Transverse colon (tissue), 4 donors: ENCODE measurements around the gene MYD88. TPM values are rescaled to one million over a fixed set of nuclear protein-coding genes. Genes with fewer than 3 reads are reported as not detected.
A peak's percentile ranks its signal among the peaks of the same experiment; 100 is the strongest.

Source experiments
- DNase-seq: peaks from one replicate; pipeline ENCODE4 v3.0.0-alpha.2; 2019
- H3K27ac ChIP-seq, 4 donors: fragments of 200-600 bp; sonication (generic); 2 replicates each; pipeline ENCODE4 v1.5.1; 2016 to 2018; ENCODE audit warnings: inconsistent platforms in 4 of 4
- H3K27me3 ChIP-seq: fragments of 200-600 bp; sonication (generic); 2 replicates; pipeline ENCODE4 v1.5.1; 2017; ENCODE audit warnings: inconsistent platforms
- H3K36me3 ChIP-seq, 4 donors: fragments of 200-600 bp; sonication (generic); 2 replicates each; pipeline ENCODE4 v1.5.1; 2017 to 2019; ENCODE audit warnings: inconsistent platforms in 4 of 4
- H3K4me1 ChIP-seq, 4 donors: fragments of 200-600 bp; sonication (generic); 2 replicates each; pipeline ENCODE4 v1.5.1; 2017 to 2020; ENCODE audit warnings: inconsistent platforms in 4 of 4
- H3K4me3 ChIP-seq, 4 donors: fragments of 200-600 bp; sonication (generic); 1 replicate in 1 of 4; 2 replicates in 3 of 4; pipeline versions ENCODE4 v1.5.1 to v1.6.1; 2017 to 2019; ENCODE audit warnings: inconsistent platforms in 4 of 4
- H3K9me3 ChIP-seq, 2 donors: fragments of 200-600 bp; sonication (generic); 2 replicates each; pipeline ENCODE4 v1.5.1; 2017 to 2019; ENCODE audit warnings: inconsistent platforms in 2 of 2
- CTCF ChIP-seq, 5 experiments: fragments of 200-600 bp in 3 of 5; fragments of 450-650 bp in 2 of 5; sonication (generic) in 3 of 5; IDR thresholded peaks; 1 replicate in 2 of 5; 2 replicates in 3 of 5; pipeline ENCODE4 v1.5.1; 2016 to 2017; ENCODE audit warnings: antibody characterized with exemption in 5 of 5, inconsistent platforms in 3 of 5, mild to moderate bottlenecking in 2 of 5, moderate library complexity in 1 of 5
- EP300 ChIP-seq: sonication (generic); formaldehyde crosslinking; IDR thresholded peaks from one replicate; pipeline ENCODE4 v1.6.1; 2017; ENCODE audit warnings: antibody characterized with exemption, low read depth
- POLR2A ChIP-seq: fragments of 450-650 bp; IDR thresholded peaks from one replicate; pipeline ENCODE4 v1.6.1; 2016; ENCODE audit warnings: antibody characterized with exemption, mild to moderate bottlenecking, moderate library complexity
- POLR2AphosphoS5 ChIP-seq, 3 donors: sonication (generic); formaldehyde crosslinking; IDR thresholded peaks; one replicate each; pipeline ENCODE4 v1.6.1; 2016; ENCODE audit warnings: antibody characterized with exemption in 3 of 3
- WGBS, 2 donors: methylation state at CpG; one replicate each; pipeline ENCODE4 v1.1.5; 2018; ENCODE audit warnings: low coverage in 1 of 2; 5-methylcytosine and 5-hydroxymethylcytosine counted together
- in situ Hi-C, 4 donors: fragments of 200-750 bp; cut with MboI; loops; one replicate each; pipeline versions ENCODE4 v1.15.0 to v1.15.1; 2017; ENCODE audit warnings: low sequenced_read_pairs in 3 of 4, low pct_ligation_motif_present in 1 of 4, low pct_unique_long_range_greater_than_20kb in 1 of 4
- intact Hi-C: fragments of 100-400 bp; cut with DNase I; formaldehyde crosslinking; loops from one replicate; pipeline ENCODE4 v1.15.1; 2023; ENCODE audit warnings: low total_unique reads
- total RNA-seq, 4 donors: library from RNA; depleted of rRNA; stranded (reverse); fragments of >200 nt; gene quantifications; one replicate each; pipeline ENCODE4 v1.1.0, GENCODE V29; 2016

MYD88 gene
- total RNA-seq, 4 donors from 2014 or later: 49.0 to 82.2 (median 76.5) TPM

- 44 to 89% methylated on average over 3 of the region's 3 CpGs for WGBS, 2 donors
- Histone ChIP-seq H3K9me3 (peaks cover 0 to 9% of the 10 kb centered on the region in 2 donors), H3K36me3 (no peaks in the 10 kb centered on the region), H3K4me3 (no peak overlapping the region), H3K4me1 (peaks cover 0 to 2% (median 0%) of the 10 kb centered on the region in 4 donors), H3K27ac (peak overlapping the region in 1 of 4 donors; percentile 41), H3K27me3 (no peaks in the 10 kb centered on the region)
- intact Hi-C loops: no loop called here
- in situ Hi-C loops: loop anchor here in 2 of 4 donors (25.0 kb wide), 2 partner anchors 313 to 338 kb away; partner anchors contain the start of genes ACVR2B (in 1 of the 2) and EXOG (in 1 of the 2)
- DNase-seq: no peak
- TF ChIP-seq CTCF (IDR thresholded peaks at IDR 0.05) (no peak), POLR2A (no peak), POLR2AphosphoS5 (IDR thresholded peaks at IDR 0.05) (no peak), EP300 (no peak)
Observed at GRCh38 chr3:38149708-38150107, 11.2 kb downstream of the MYD88 start.

DNA sequence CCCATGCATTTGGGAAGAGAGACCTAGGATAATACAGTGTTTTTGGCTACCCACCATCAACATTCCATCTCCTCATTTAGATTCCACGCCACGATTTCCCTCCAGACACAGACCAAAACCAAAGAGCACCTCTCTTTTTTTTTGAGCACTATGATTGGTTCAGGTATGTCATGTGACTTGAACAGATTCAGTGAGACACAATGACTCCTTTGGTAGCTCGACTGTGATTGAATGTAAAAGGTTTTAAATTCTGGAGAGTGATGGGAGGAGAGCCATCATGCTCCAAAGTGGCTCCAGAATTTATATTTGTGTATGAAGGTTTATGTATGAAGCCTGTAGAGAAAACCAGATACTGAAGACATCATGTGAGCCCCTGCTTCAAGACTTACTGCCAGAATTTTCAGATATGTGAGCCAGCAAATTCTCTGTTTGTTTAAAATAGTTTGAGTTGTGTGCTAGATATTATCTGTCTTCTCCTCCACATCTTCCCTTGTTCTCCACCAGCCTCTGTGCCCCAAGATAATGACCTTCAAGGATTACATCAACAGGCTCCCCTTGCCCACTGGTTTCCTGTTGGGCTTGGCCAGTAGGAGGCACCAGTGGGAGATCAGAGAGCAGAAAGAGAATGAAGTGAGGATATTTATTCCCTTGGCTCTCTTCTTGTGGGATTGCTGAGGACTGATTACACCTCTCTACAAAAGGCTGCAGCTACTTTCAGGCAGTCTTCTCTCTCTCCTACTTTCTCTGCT, 12.5 kb downstream of the MYD88 start:
- Histone ChIP-seq H3K4me3 (no peak overlapping the region), H3K27ac (no peak overlapping the region), H3K4me1 (peaks cover 0 to 6% (median 0%) of the 10 kb centered on the region in 4 donors), H3K36me3 (no peaks in the 10 kb centered on the region), H3K27me3 (no peaks in the 10 kb centered on the region), H3K9me3 (peaks cover 0 to 9% of the 10 kb centered on the region in 2 donors)
- in situ Hi-C loops: no loop called here
- 68 to 89% methylated on average over 3 of the region's 3 CpGs for WGBS, 2 donors
- no peak for TF ChIP-seq POLR2A
- TF ChIP-seq EP300: no peak
- TF ChIP-seq POLR2AphosphoS5 (IDR thresholded peaks at IDR 0.05): no peak
- no peak for TF ChIP-seq CTCF (IDR thresholded peaks at IDR 0.05)
- intact Hi-C loops: no loop called here
- DNase-seq: no peak

DNA sequence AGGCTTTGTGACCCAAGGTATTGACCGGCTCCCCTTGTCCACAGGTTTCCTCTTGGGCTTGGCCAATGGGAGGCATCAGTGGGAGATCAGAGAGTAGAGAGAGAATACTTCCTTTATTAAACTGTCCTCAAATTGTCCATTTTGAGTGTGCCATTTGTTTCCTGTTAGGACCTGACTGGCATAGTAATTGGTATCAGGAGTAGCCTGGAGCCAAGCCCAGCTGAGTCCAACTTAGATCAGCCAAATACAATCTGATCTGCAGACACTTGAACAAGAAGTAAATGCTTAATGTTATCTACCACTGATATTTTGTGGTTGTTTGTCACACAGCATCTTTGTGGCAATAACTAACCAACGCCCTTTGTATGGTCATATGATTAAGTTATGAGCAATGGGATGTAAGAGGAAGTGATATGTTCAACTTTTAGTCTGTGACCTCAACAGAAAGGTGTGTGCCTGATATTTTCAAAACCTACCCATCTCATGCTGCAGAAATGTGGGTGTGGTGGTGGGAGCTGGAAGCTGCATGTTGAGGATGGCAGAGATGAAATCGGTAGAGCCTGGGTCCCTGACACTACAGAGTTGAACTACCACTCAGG, 13.3 kb downstream of the MYD88 start:
- no peaks in the 10 kb centered on the region for H3K27me3 ChIP-seq
- no peaks in the 10 kb centered on the region for H3K36me3 ChIP-seq
- TF ChIP-seq EP300 (no peak), CTCF (IDR thresholded peaks at IDR 0.05) (no peak), POLR2AphosphoS5 (IDR thresholded peaks at IDR 0.05) (no peak), POLR2A (no peak)
- peaks cover 0 to 6% (median 0%) of the 10 kb centered on the region in 4 donors for H3K4me1 ChIP-seq
- H3K4me3 ChIP-seq: no peak overlapping the region
- in situ Hi-C loops (no loop called here), intact Hi-C loops (no loop called here)
- peaks cover 0 to 2% of the 10 kb centered on the region in 2 donors for H3K9me3 ChIP-seq
- DNase-seq: no peak
- no peak overlapping the region for H3K27ac ChIP-seq
- 67 to 81% methylated on average over 2 to 3 of the region's 3 CpGs for WGBS, 2 donors

DNA sequence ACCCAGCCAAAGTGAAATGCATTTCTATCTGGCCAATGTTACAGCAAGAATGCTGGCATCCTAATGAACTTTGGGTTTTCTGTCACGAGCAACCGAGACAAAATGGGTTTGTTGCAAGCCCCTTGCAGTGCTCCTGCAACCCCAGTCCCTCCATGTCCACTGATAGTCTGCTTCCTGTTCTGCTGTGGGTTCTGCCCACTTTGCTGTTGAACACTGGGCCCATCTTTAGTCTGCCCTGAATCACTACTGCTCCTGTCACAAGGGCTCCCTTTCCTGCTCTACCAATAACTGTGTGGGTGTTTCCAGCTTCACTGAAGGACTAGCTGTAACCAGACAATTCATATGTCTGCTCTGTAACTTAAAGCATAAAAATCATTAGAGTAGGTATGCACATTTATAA, 14.1 kb downstream of the MYD88 start:
- no peak for TF ChIP-seq EP300
- no peak for TF ChIP-seq POLR2AphosphoS5 (IDR thresholded peaks at IDR 0.05)
- no peak for TF ChIP-seq CTCF (IDR thresholded peaks at IDR 0.05)
- no peak for TF ChIP-seq POLR2A
- in situ Hi-C loops (no loop called here), intact Hi-C loops (no loop called here)
- H3K4me1 ChIP-seq: peaks cover 0 to 6% (median 0%) of the 10 kb centered on the region in 4 donors
- no peaks in the 10 kb centered on the region for H3K36me3 ChIP-seq
- no peak overlapping the region for H3K4me3 ChIP-seq
- no peak overlapping the region for H3K27ac ChIP-seq
- 85% methylated on average over 2 of the region's 2 CpGs; no CpG with 5 or more reads in 1 of the 2 donors for WGBS, 2 donors
- H3K27me3 ChIP-seq: no peaks in the 10 kb centered on the region
- no peak for DNase-seq
- no peaks in the 10 kb centered on the region for H3K9me3 ChIP-seq
